Measurements from ENCODE around the gene SH3BP1. TPM values are rescaled to one million over a fixed set of nuclear protein-coding genes. Genes with fewer than 3 reads are reported as not detected.

Gene SH3BP1
- total and polyA plus RNA-seq, 2 donors (not counting 1 experiment from before 2014, with no cell fraction given): 2.9 to 3.1 TPM

DNA sequence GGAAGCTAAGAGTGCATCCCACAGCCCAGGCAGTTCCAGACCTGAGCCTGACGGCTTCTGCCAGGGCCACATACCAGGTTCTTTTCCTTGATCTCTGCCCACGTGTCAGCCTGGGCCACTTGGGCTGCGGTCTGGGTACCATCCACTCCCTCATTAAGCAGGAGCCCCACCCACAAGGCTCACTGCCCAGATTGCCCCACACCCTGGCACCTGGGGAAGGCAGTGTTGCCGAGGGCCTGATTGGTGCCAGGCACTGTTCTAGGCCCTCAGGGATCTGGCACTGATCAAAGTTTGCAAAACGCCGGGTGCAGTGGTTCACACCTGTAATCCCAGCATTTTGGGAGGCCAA, 15.5 kb upstream of the SH3BP1 start:
- Histone ChIP-seq H3K4me1 (ENCODE audit: control insufficient read depth, extremely low read depth, insufficient read depth, low read length) (no peaks in the 10 kb centered on the region), H3K79me2 (ENCODE audit: control insufficient read depth, insufficient read depth, low read length) (no peaks in the 10 kb centered on the region), H3K4me2 (ENCODE audit: extremely low read depth, insufficient read depth, low read length) (no peak overlapping the region), H3K9me3 (ENCODE audit: control insufficient read depth, insufficient read depth, low read depth, low read length) (no peaks in the 10 kb centered on the region), H3K9ac (ENCODE audit: insufficient read depth, low read length) (no peak overlapping the region), H3K27ac (ENCODE audit: insufficient read depth, low read length) (peak overlapping the region; percentile 19), H3K27me3 (ENCODE audit: control insufficient read depth, insufficient read depth, low read length) (no peaks in the 10 kb centered on the region), H3K36me3 (ENCODE audit: control insufficient read depth, insufficient read depth, low read length) (peaks cover 18% of the 10 kb centered on the region), H3K4me3 (replicated peaks in 1 of 4; ENCODE audit: control extremely low read depth in 1 of 4, insufficient read depth in 1 of 4, low read depth in 3 of 4, low read length in 4 of 4) (no peak overlapping the region), H2AFZ (ENCODE audit: low read length) (no peak overlapping the region), H4K20me1 (ENCODE audit: control insufficient read depth, extremely low read depth, insufficient read depth, low read length) (no peaks in the 10 kb centered on the region)
- DNase-seq (ENCODE audit: low read depth in 2 of 2): no peak
- TF ChIP-seq EZH2 (IDR thresholded peaks at IDR 0.05; ENCODE audit: low read length, missing control alignments): no peak

DNA sequence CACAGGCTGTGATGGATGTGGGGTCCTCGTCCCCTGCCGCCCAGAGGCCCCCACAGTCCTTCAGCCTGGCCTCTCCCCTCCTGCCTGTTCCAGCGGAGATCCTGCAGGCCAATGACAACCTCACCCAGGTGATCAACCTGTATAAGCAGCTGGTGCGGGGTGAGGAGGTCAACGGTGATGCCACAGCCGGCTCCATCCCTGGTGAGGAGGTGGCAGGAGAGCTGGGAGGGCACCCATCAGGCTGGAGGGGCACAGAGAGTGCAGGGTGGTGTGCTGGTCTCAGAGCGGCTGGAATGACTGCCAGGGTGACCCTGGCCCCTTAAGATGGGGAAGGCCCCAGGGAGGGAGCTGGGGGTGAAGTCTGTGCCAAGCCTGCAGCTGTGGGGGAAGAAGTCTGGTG, 14.6 kb upstream of the SH3BP1 start:
- Histone ChIP-seq H3K9me3 (ENCODE audit: control insufficient read depth, insufficient read depth, low read depth, low read length) (no peaks in the 10 kb centered on the region), H3K27ac (ENCODE audit: insufficient read depth, low read length) (no peak overlapping the region), H3K9ac (ENCODE audit: insufficient read depth, low read length) (no peak overlapping the region), H3K79me2 (ENCODE audit: control insufficient read depth, insufficient read depth, low read length) (no peaks in the 10 kb centered on the region), H2AFZ (ENCODE audit: low read length) (no peak overlapping the region), H3K36me3 (ENCODE audit: control insufficient read depth, insufficient read depth, low read length) (peaks cover 21% of the 10 kb centered on the region), H3K4me2 (ENCODE audit: extremely low read depth, insufficient read depth, low read length) (no peak overlapping the region), H3K4me1 (ENCODE audit: control insufficient read depth, extremely low read depth, insufficient read depth, low read length) (no peaks in the 10 kb centered on the region), H3K4me3 (replicated peaks in 1 of 4; ENCODE audit: control extremely low read depth in 1 of 4, insufficient read depth in 1 of 4, low read depth in 3 of 4, low read length in 4 of 4) (no peak overlapping the region), H3K27me3 (ENCODE audit: control insufficient read depth, insufficient read depth, low read length) (no peaks in the 10 kb centered on the region), H4K20me1 (ENCODE audit: control insufficient read depth, extremely low read depth, insufficient read depth, low read length) (no peaks in the 10 kb centered on the region)
- DNase-seq (ENCODE audit: low read depth in 2 of 2): no peak
- TF ChIP-seq, protein P1, sequence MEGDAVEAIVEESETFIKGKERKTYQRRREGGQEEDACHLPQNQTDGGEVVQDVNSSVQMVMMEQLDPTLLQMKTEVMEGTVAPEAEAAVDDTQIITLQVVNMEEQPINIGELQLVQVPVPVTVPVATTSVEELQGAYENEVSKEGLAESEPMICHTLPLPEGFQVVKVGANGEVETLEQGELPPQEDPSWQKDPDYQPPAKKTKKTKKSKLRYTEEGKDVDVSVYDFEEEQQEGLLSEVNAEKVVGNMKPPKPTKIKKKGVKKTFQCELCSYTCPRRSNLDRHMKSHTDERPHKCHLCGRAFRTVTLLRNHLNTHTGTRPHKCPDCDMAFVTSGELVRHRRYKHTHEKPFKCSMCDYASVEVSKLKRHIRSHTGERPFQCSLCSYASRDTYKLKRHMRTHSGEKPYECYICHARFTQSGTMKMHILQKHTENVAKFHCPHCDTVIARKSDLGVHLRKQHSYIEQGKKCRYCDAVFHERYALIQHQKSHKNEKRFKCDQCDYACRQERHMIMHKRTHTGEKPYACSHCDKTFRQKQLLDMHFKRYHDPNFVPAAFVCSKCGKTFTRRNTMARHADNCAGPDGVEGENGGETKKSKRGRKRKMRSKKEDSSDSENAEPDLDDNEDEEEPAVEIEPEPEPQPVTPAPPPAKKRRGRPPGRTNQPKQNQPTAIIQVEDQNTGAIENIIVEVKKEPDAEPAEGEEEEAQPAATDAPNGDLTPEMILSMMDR (conservative IDR thresholded peaks at IDR 0.05 in 1 of 2, IDR thresholded peaks at IDR 0.05 in 1 of 2; ENCODE audit: low read depth in 1 of 2, low read length in 2 of 2): no peak
- no peak for TF ChIP-seq EZH2 (IDR thresholded peaks at IDR 0.05; ENCODE audit: low read length, missing control alignments)

DNA sequence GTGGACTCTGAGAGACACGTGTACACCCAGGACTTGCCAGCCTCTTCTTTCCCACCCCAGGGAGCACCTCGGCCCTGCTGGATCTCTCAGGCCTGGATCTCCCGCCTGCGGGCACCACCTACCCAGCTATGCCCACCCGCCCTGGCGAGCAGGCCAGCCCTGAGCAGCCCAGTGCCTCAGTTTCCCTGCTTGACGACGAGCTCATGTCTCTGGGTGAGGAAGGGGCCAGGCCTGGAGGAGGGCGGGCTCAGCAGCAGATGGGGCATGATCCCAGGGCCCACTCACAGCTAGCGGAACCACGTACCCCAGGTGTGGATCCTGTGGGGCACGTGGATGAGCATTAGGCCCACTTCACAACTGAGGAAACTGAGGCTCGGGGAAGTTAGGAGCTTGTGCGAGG, 13.7 kb upstream of the SH3BP1 start:
- Histone ChIP-seq H3K4me3 (replicated peaks in 1 of 4; ENCODE audit: control extremely low read depth in 1 of 4, insufficient read depth in 1 of 4, low read depth in 3 of 4, low read length in 4 of 4) (no peak overlapping the region), H3K9me3 (ENCODE audit: control insufficient read depth, insufficient read depth, low read depth, low read length) (no peaks in the 10 kb centered on the region), H3K9ac (ENCODE audit: insufficient read depth, low read length) (no peak overlapping the region), H3K4me2 (ENCODE audit: extremely low read depth, insufficient read depth, low read length) (no peak overlapping the region), H2AFZ (ENCODE audit: low read length) (no peak overlapping the region), H3K36me3 (ENCODE audit: control insufficient read depth, insufficient read depth, low read length) (peaks cover 21% of the 10 kb centered on the region), H3K27ac (ENCODE audit: insufficient read depth, low read length) (no peak overlapping the region), H3K79me2 (ENCODE audit: control insufficient read depth, insufficient read depth, low read length) (no peaks in the 10 kb centered on the region), H4K20me1 (ENCODE audit: control insufficient read depth, extremely low read depth, insufficient read depth, low read length) (no peaks in the 10 kb centered on the region), H3K27me3 (ENCODE audit: control insufficient read depth, insufficient read depth, low read length) (no peaks in the 10 kb centered on the region), H3K4me1 (ENCODE audit: control insufficient read depth, extremely low read depth, insufficient read depth, low read length) (no peaks in the 10 kb centered on the region)
- no peak for TF ChIP-seq EZH2 (IDR thresholded peaks at IDR 0.05; ENCODE audit: low read length, missing control alignments)
- TF ChIP-seq, protein P1 (conservative IDR thresholded peaks at IDR 0.05 in 1 of 2, IDR thresholded peaks at IDR 0.05 in 1 of 2; ENCODE audit: low read depth in 1 of 2, low read length in 2 of 2): no peak
- DNase-seq (ENCODE audit: low read depth in 2 of 2): no peak
